ENCODE results near the gene AHNAK2.

Gene AHNAK2

DNA sequence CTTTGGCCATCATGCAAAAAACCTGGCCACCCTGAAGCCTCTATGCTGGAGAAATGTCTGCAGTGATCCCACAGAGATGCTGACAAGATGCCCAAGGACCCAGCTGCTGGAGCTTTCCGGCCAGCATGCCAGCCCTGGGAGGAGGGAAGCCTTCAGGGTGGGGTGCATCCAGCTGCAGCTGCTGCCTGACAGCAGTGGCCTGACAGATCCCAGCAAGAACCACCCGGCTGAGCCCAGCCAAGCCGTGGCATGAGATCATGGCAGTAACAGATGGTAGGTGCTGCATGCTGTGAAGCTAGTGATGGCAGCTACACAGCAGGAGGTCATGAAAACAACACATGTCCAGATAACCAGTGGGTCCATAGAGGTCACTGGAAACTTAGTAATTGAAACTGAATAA lies 21.2 kb upstream of the AHNAK2 start:
- no peak overlapping the region for H3K4me3 ChIP-seq (ENCODE audit: low read depth, low read length)
- no peak for DNase-seq
- no peaks in the 10 kb centered on the region for H3K27me3 ChIP-seq
- TF ChIP-seq, protein P1, sequence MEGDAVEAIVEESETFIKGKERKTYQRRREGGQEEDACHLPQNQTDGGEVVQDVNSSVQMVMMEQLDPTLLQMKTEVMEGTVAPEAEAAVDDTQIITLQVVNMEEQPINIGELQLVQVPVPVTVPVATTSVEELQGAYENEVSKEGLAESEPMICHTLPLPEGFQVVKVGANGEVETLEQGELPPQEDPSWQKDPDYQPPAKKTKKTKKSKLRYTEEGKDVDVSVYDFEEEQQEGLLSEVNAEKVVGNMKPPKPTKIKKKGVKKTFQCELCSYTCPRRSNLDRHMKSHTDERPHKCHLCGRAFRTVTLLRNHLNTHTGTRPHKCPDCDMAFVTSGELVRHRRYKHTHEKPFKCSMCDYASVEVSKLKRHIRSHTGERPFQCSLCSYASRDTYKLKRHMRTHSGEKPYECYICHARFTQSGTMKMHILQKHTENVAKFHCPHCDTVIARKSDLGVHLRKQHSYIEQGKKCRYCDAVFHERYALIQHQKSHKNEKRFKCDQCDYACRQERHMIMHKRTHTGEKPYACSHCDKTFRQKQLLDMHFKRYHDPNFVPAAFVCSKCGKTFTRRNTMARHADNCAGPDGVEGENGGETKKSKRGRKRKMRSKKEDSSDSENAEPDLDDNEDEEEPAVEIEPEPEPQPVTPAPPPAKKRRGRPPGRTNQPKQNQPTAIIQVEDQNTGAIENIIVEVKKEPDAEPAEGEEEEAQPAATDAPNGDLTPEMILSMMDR (IDR thresholded peaks at IDR 0.05; ENCODE audit: low read depth, low read length): no peak
- no peaks in the 10 kb centered on the region for H3K9me3 ChIP-seq
- H3K4me1 ChIP-seq: no peaks in the 10 kb centered on the region
- H3K36me3 ChIP-seq: no peaks in the 10 kb centered on the region

GRCh38 chr14:104998801-104999200 lies 20.6 kb upstream of the AHNAK2 start:
- TF ChIP-seq, protein P1 (IDR thresholded peaks at IDR 0.05; ENCODE audit: low read depth, low read length): no peak
- Histone ChIP-seq H3K9me3 (no peaks in the 10 kb centered on the region), H3K4me3 (ENCODE audit: low read depth, low read length) (no peak overlapping the region), H3K36me3 (no peaks in the 10 kb centered on the region; the same call in 1 of the 2 replicates), H3K27me3 (no peaks in the 10 kb centered on the region), H3K4me1 (no peaks in the 10 kb centered on the region)
- DNase-seq: no peak

DNA sequence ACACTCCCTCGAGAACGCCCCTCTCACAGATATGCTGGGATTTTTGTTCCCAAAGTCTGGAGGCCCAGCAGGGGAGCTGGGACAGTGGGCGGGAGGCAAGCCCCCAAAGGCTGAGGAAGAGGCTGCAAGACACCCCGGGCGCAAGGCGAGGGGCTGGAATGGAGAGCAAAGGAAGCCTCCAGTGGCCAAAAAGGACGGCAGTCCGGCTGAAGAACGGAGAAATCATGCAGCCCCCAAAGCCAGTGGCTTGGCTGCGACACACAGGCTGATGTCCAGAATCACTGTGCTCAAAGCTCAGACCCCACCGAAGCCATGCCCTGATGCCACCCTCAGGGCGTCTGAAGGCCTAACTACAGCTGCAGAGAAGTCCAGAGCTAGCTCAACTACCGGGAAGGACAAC lies 18.3 kb upstream of the AHNAK2 start:
- H3K36me3 ChIP-seq: no peaks in the 10 kb centered on the region; the same call in none of the 2 replicates
- no peak overlapping the region for H3K4me3 ChIP-seq (ENCODE audit: low read depth, low read length)
- H3K4me1 ChIP-seq: no peaks in the 10 kb centered on the region
- H3K27me3 ChIP-seq: no peaks in the 10 kb centered on the region
- TF ChIP-seq, protein P1 (IDR thresholded peaks at IDR 0.05; ENCODE audit: low read depth, low read length): no peak
- no peak for DNase-seq
- H3K9me3 ChIP-seq: no peaks in the 10 kb centered on the region

- Histone ChIP-seq H3K9me3 (no peaks in the 10 kb centered on the region), H3K4me3 (ENCODE audit: low read depth, low read length) (no peak overlapping the region), H3K4me1 (no peaks in the 10 kb centered on the region), H3K27me3 (no peaks in the 10 kb centered on the region), H3K36me3 (no peaks in the 10 kb centered on the region; the same call in none of the 2 replicates)
- no peak for DNase-seq
- TF ChIP-seq, protein P1 (IDR thresholded peaks at IDR 0.05; ENCODE audit: low read depth, low read length): no peak
These were observed 17.9 kb upstream of the AHNAK2 start for GRCh38 chr14:104996032-104996431.

DNA sequence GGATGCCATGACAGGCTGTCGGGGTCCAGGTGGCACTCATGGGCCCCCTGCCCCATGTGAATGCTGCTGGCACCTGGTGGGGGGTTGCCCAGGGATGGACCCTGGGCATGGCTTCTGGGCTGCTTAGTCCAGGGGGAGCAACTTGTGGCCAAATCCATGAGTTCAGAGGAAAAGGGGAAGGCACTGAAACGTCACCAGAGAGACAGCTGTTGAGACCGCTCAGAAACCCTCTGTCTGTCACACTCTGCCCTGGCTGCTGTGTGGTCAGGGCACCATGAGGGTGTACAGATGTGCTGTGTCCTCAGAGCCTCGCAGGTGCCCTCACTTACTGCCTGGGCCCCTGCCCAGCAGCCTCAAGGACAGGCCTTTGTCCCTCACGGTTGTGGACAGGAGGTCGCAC lies 16.8 kb upstream of the AHNAK2 start:
- no peaks in the 10 kb centered on the region for H3K27me3 ChIP-seq
- H3K4me3 ChIP-seq (ENCODE audit: low read depth, low read length): no peak overlapping the region
- TF ChIP-seq, protein P1 (IDR thresholded peaks at IDR 0.05; ENCODE audit: low read depth, low read length): no peak
- no peak for DNase-seq
- H3K4me1 ChIP-seq: no peaks in the 10 kb centered on the region
- H3K9me3 ChIP-seq: no peaks in the 10 kb centered on the region
- no peaks in the 10 kb centered on the region; the same call in none of the 2 replicates for H3K36me3 ChIP-seq

- no peak overlapping the region for H3K4me3 ChIP-seq (ENCODE audit: low read depth, low read length)
- TF ChIP-seq, protein P1 (IDR thresholded peaks at IDR 0.05; ENCODE audit: low read depth, low read length): peak; percentile 10; the same call in 1 of the 2 replicates
- DNase-seq: peak; percentile 59
These were observed 15.8 kb upstream of the AHNAK2 start for GRCh38 chr14:104993808-104994591.

More at GRCh38 chr14:104993808-104994591, 15.8 kb upstream of the AHNAK2 start:
- Histone ChIP-seq H3K9me3 (no peaks in the 10 kb centered on the region), H3K4me1 (no peaks in the 10 kb centered on the region), H3K27me3 (no peaks in the 10 kb centered on the region), H3K36me3 (no peaks in the 10 kb centered on the region; the same call in none of the 2 replicates)
